H1 (cell line): ENCODE data around the gene OXA1L.

Experiments
- EZH2 ChIP-seq: fragments of 200-600 bp; sonication (generic); IDR thresholded peaks from 2 replicates; pipeline ENCODE4 v1.7.1; 2012; ENCODE audit warnings: low read depth, mild to moderate bottlenecking, moderate library complexity, low read length, inconsistent platforms; ENCODE audit not compliant: severe bottlenecking
- GTF2F1 ChIP-seq: IDR thresholded peaks from 2 replicates; pipeline ENCODE4 v1.6.1; 2012; ENCODE audit warnings: low read depth, low read length, improper control_type of control experiment, borderline replicate concordance
- SP1 ChIP-seq: IDR thresholded peaks from 2 replicates; pipeline ENCODE4 v1.6.1; 2011; ENCODE audit warnings: low read depth, low read length
- TCF12 ChIP-seq: IDR thresholded peaks from 2 replicates; pipeline ENCODE4 v1.6.1; 2011; ENCODE audit warnings: low read depth, mild to moderate bottlenecking, low read length

- TF ChIP-seq GTF2F1 (no peak), TCF12 (no peak), EZH2 (no peak), SP1 (no peak)
These were observed 14.4 kb downstream of the OXA1L start for GRCh38 chr14:22780941-22781300.
